Trophoblast cell (in vitro differentiated cells and primary cell): ENCODE measurements around the gene NLK.

Source experiments
- DNase-seq, 2 donors: peaks; one replicate each; pipeline ENCODE4 v3.0.0-alpha.2; 2016
- H2AFZ ChIP-seq: 2 replicates; pipeline ENCODE4 v1.6.1; 2013; ENCODE audit warnings: low read length, moderate library complexity, mild to moderate bottlenecking; ENCODE audit not compliant: insufficient read depth, poor library complexity
- H2AK5ac ChIP-seq: 2 replicates; pipeline ENCODE4 v1.6.1; 2013; ENCODE audit warnings: mild to moderate bottlenecking, low read length
- H2BK120ac ChIP-seq: 2 replicates; pipeline ENCODE4 v1.6.1; 2013; ENCODE audit warnings: low read length, mild to moderate bottlenecking, moderate library complexity; ENCODE audit not compliant: insufficient read depth, poor library complexity
- H2BK12ac ChIP-seq: 2 replicates; pipeline ENCODE4 v1.6.1; 2013; ENCODE audit warnings: mild to moderate bottlenecking, low read length, moderate library complexity
- H2BK5ac ChIP-seq: 2 replicates; pipeline ENCODE4 v1.6.1; 2013; ENCODE audit warnings: low read length, low read depth, moderate library complexity, mild to moderate bottlenecking; ENCODE audit not compliant: poor library complexity
- H3K14ac ChIP-seq: 2 replicates; pipeline ENCODE4 v1.6.1; 2013; ENCODE audit warnings: mild to moderate bottlenecking, low read length
- H3K18ac ChIP-seq: 2 replicates; pipeline ENCODE4 v1.6.1; 2013; ENCODE audit warnings: mild to moderate bottlenecking, low read length
- H3K23ac ChIP-seq: 2 replicates; pipeline ENCODE4 v1.6.1; 2013; ENCODE audit warnings: low read length
- H3K27ac ChIP-seq: 2 replicates; pipeline ENCODE4 v1.5.1; 2013; ENCODE audit warnings: low read depth, mild to moderate bottlenecking, inconsistent platforms, low read length, moderate library complexity
- H3K27me3 ChIP-seq: 2 replicates; pipeline ENCODE4 v1.6.1; 2013; ENCODE audit warnings: inconsistent platforms, mild to moderate bottlenecking, low read length, moderate library complexity; ENCODE audit not compliant: insufficient read depth
- H3K36me3 ChIP-seq, 2 experiments: 1 replicate in 1 of 2; 2 replicates in 1 of 2; pipeline ENCODE4 v1.6.1; 2013; ENCODE audit warnings: low read length in 2 of 2, mild to moderate bottlenecking in 2 of 2, moderate library complexity in 1 of 2; ENCODE audit not compliant: insufficient read depth in 2 of 2, control insufficient read depth in 1 of 2
- H3K4ac ChIP-seq: 2 replicates; pipeline ENCODE4 v1.6.1; 2013; ENCODE audit warnings: low read depth, mild to moderate bottlenecking, low read length, moderate library complexity
- H3K4me1 ChIP-seq, 2 experiments: 1 replicate in 1 of 2; 2 replicates in 1 of 2; pipeline ENCODE4 v1.6.1; 2013; ENCODE audit warnings: low read length in 2 of 2, mild to moderate bottlenecking in 2 of 2, moderate library complexity in 1 of 2; ENCODE audit not compliant: insufficient read depth in 2 of 2, control insufficient read depth in 1 of 2
- H3K4me2 ChIP-seq: 2 replicates; pipeline ENCODE4 v1.6.1; 2013; ENCODE audit warnings: inconsistent platforms, mild to moderate bottlenecking, low read length, moderate library complexity
- H3K4me3 ChIP-seq: 2 replicates; pipeline ENCODE4 v1.5.1; 2013; ENCODE audit warnings: mild to moderate bottlenecking, low read depth, low read length, inconsistent platforms
- H3K79me1 ChIP-seq: one replicate; pipeline ENCODE4 v1.6.1; 2013; ENCODE audit warnings: low read length
- H3K79me2 ChIP-seq: 2 replicates; pipeline ENCODE4 v1.6.1; 2013; ENCODE audit warnings: low read length, mild to moderate bottlenecking; ENCODE audit not compliant: control insufficient read depth, insufficient read depth, poor library complexity
- H3K9ac ChIP-seq: 2 replicates; pipeline ENCODE4 v1.6.1; 2013; ENCODE audit warnings: mild to moderate bottlenecking, low read length
- H3K9me3 ChIP-seq: 2 replicates; pipeline ENCODE4 v1.6.1; 2013; ENCODE audit warnings: low read depth, mild to moderate bottlenecking, control low read depth, inconsistent platforms, low read length; ENCODE audit not compliant: insufficient read depth
- H4K12ac ChIP-seq: 2 replicates; pipeline ENCODE4 v1.6.1; 2013; ENCODE audit warnings: low read depth, mild to moderate bottlenecking, low read length, moderate library complexity
- H4K8ac ChIP-seq: 2 replicates; pipeline ENCODE4 v1.6.1; 2013; ENCODE audit warnings: low read depth, mild to moderate bottlenecking, low read length, moderate library complexity
- H4K91ac ChIP-seq: one replicate; pipeline ENCODE4 v1.6.1; 2013; ENCODE audit warnings: low read depth, mild to moderate bottlenecking, low read length, moderate library complexity
- WGBS: extraction: QIAGEN DNeasy Blood & Tissue Kit; methylation state at CpG from one replicate; pipeline ENCODE4 v1.1.7; 2013; ENCODE audit warnings: missing lambda C conversion rate; ENCODE audit not compliant: insufficient read length, insufficient coverage; ENCODE audit errors: extremely low coverage; 5-methylcytosine and 5-hydroxymethylcytosine counted together

NLK gene

GRCh38 chr17:28112181-28112580 is 69.7 kb downstream of the NLK start:
- WGBS, result no CpG with 5 or more reads among the region's 1 CpG
- H4K8ac ChIP-seq, result no peak overlapping the region
- H3K4me2 ChIP-seq, result no peak overlapping the region
- H3K4ac ChIP-seq, result no peak overlapping the region
- H4K12ac ChIP-seq, result no peak overlapping the region
- no peak overlapping the region for H2BK12ac ChIP-seq
- H2BK5ac ChIP-seq, result no peak overlapping the region
- H3K79me2 ChIP-seq, result no peaks in the 10 kb centered on the region
- no peak overlapping the region for H2AK5ac ChIP-seq
- no peaks in the 10 kb centered on the region for H3K36me3 ChIP-seq
- H2BK120ac ChIP-seq, result no peak overlapping the region
- no peak overlapping the region for H3K27ac ChIP-seq
- no peaks in the 10 kb centered on the region for H3K27me3 ChIP-seq
- no peak overlapping the region for H3K4me3 ChIP-seq
- no peak overlapping the region for H3K23ac ChIP-seq
- H3K79me1 ChIP-seq, result no peaks in the 10 kb centered on the region
- H3K18ac ChIP-seq, result no peak overlapping the region
- peaks cover 0 to 2% of the 10 kb centered on the region in 2 experiments for H3K4me1 ChIP-seq
- H3K14ac ChIP-seq, result no peak overlapping the region
- no peaks in the 10 kb centered on the region for H3K9me3 ChIP-seq
- H3K9ac ChIP-seq, result peak overlapping the region; percentile 53
- DNase-seq, result no peak
- peak overlapping the region; percentile 11 for H2AFZ ChIP-seq
- H4K91ac ChIP-seq, result no peak overlapping the region

GRCh38 chr17:28112606-28113005 is 70.1 kb downstream of the NLK start:
- Histone ChIP-seq H2BK5ac (no peak overlapping the region), H4K91ac (no peak overlapping the region), H3K4me3 (no peak overlapping the region), H3K9ac (no peak overlapping the region), H3K36me3 (no peaks in the 10 kb centered on the region), H3K4ac (no peak overlapping the region), H2AFZ (no peak overlapping the region), H3K18ac (no peak overlapping the region), H3K79me2 (no peaks in the 10 kb centered on the region), H3K14ac (no peak overlapping the region), H3K27ac (no peak overlapping the region), H4K8ac (no peak overlapping the region), H4K12ac (no peak overlapping the region), H2AK5ac (no peak overlapping the region), H3K27me3 (no peaks in the 10 kb centered on the region), H3K9me3 (no peaks in the 10 kb centered on the region), H3K79me1 (no peaks in the 10 kb centered on the region), H2BK120ac (no peak overlapping the region), H3K4me1 (peaks cover 0 to 2% of the 10 kb centered on the region in 2 experiments), H3K23ac (no peak overlapping the region), H2BK12ac (no peak overlapping the region), H3K4me2 (no peak overlapping the region)
- DNase-seq, result no peak
- no CpG with 5 or more reads among the region's 2 CpGs for WGBS

GRCh38 chr17:28113269-28113668 is 70.8 kb downstream of the NLK start:
- no peak overlapping the region for H4K8ac ChIP-seq
- H3K4me3 ChIP-seq, result no peak overlapping the region
- no peak overlapping the region for H2BK120ac ChIP-seq
- no peak overlapping the region for H2BK12ac ChIP-seq
- H3K23ac ChIP-seq, result no peak overlapping the region
- H4K91ac ChIP-seq, result no peak overlapping the region
- H2BK5ac ChIP-seq, result no peak overlapping the region
- H3K9ac ChIP-seq, result no peak overlapping the region
- no peak overlapping the region for H3K4ac ChIP-seq
- H3K36me3 ChIP-seq, result no peaks in the 10 kb centered on the region
- H3K4me1 ChIP-seq, result peaks cover 0 to 2% of the 10 kb centered on the region in 2 experiments
- H3K79me1 ChIP-seq, result no peaks in the 10 kb centered on the region
- H4K12ac ChIP-seq, result no peak overlapping the region
- no peaks in the 10 kb centered on the region for H3K79me2 ChIP-seq
- H3K27me3 ChIP-seq, result no peaks in the 10 kb centered on the region
- H2AK5ac ChIP-seq, result no peak overlapping the region
- H3K18ac ChIP-seq, result no peak overlapping the region
- no peak overlapping the region for H3K4me2 ChIP-seq
- no peaks in the 10 kb centered on the region for H3K9me3 ChIP-seq
- no peak overlapping the region for H3K14ac ChIP-seq
- DNase-seq, result no peak
- H3K27ac ChIP-seq, result no peak overlapping the region
- no peak overlapping the region for H2AFZ ChIP-seq

- no peak overlapping the region for H3K9ac ChIP-seq
- no peak overlapping the region for H3K4me2 ChIP-seq
- no peak overlapping the region for H2BK5ac ChIP-seq
- H2AK5ac ChIP-seq, result no peak overlapping the region
- H3K4me1 ChIP-seq, result peaks cover 0 to 2% of the 10 kb centered on the region in 2 experiments
- no peak for DNase-seq
- H3K9me3 ChIP-seq, result no peaks in the 10 kb centered on the region
- no peak overlapping the region for H4K12ac ChIP-seq
- H3K23ac ChIP-seq, result no peak overlapping the region
- H2BK12ac ChIP-seq, result no peak overlapping the region
- H3K27me3 ChIP-seq, result no peaks in the 10 kb centered on the region
- WGBS, result no CpG with 5 or more reads among the region's 1 CpG
- H3K27ac ChIP-seq, result no peak overlapping the region
- no peak overlapping the region for H2AFZ ChIP-seq
- no peak overlapping the region for H3K18ac ChIP-seq
- no peak overlapping the region for H3K14ac ChIP-seq
- H4K91ac ChIP-seq, result no peak overlapping the region
- no peaks in the 10 kb centered on the region for H3K36me3 ChIP-seq
- H2BK120ac ChIP-seq, result no peak overlapping the region
- H3K4me3 ChIP-seq, result no peak overlapping the region
- no peak overlapping the region for H3K4ac ChIP-seq
- H3K79me1 ChIP-seq, result no peaks in the 10 kb centered on the region
- no peaks in the 10 kb centered on the region for H3K79me2 ChIP-seq
- no peak overlapping the region for H4K8ac ChIP-seq
Observed at GRCh38 chr17:28115046-28115445, 72.6 kb downstream of the NLK start.
